SK-N-SH treated with all-trans-retinoic acid at 6 μM for 48 hours (cell line): ENCODE measurements around the gene OLFML2B.

Experiments
- ARNTL ChIP-seq: fragments of 450-650 bp; formaldehyde crosslinking; IDR thresholded peaks from 2 replicates; pipeline ENCODE4 v1.5.0; 2020; ENCODE audit warnings: low read depth, mild to moderate bottlenecking, moderate library complexity, borderline replicate concordance
- ESRRG ChIP-seq: fragments of 250-450 bp; sonication (Bioruptor Pico); IDR thresholded peaks from 2 replicates; pipeline ENCODE4 v1.6.1; 2021; ENCODE audit warnings: mild to moderate bottlenecking
- GLIS3 ChIP-seq: fragments of 250-450 bp; sonication (Bioruptor Pico); IDR thresholded peaks from 2 replicates; pipeline ENCODE4 v1.5.0; 2020; ENCODE audit warnings: mild to moderate bottlenecking, moderate library complexity
- OSR1 ChIP-seq: fragments of 250-450 bp; sonication (Bioruptor Pico); IDR thresholded peaks from 2 replicates; pipeline ENCODE4 v1.8.0; 2022; ENCODE audit warnings: moderate library complexity, mild to moderate bottlenecking, inconsistent platforms
- PPARA ChIP-seq: fragments of 250-450 bp; sonication (Bioruptor Pico); IDR thresholded peaks from 2 replicates; pipeline ENCODE4 v1.5.0; 2020; ENCODE audit warnings: mild to moderate bottlenecking, borderline replicate concordance
- RARB ChIP-seq: fragments of 250-450 bp; sonication (Bioruptor Pico); IDR thresholded peaks from 2 replicates; pipeline ENCODE4 v1.8.0; 2021; ENCODE audit warnings: mild to moderate bottlenecking, moderate library complexity
- SNAI2 ChIP-seq: fragments of 250-450 bp; sonication (Bioruptor Pico); IDR thresholded peaks from 2 replicates; pipeline ENCODE4 v1.5.0; 2020; ENCODE audit warnings: mild to moderate bottlenecking, moderate library complexity
- TOX ChIP-seq: fragments of 250-450 bp; sonication (Bioruptor Pico); IDR thresholded peaks from 2 replicates; pipeline ENCODE4 v1.8.0; 2021; ENCODE audit warnings: mild to moderate bottlenecking, moderate library complexity, borderline replicate concordance
- ZC3H10 ChIP-seq: fragments of 250-450 bp; sonication (Bioruptor Pico); IDR thresholded peaks from 2 replicates; pipeline ENCODE4 v1.5.1; 2021; ENCODE audit warnings: mild to moderate bottlenecking, moderate library complexity
- ZFP3 ChIP-seq: fragments of 250-450 bp; sonication (Bioruptor Pico); IDR thresholded peaks from 2 replicates; pipeline ENCODE4 v1.5.0; 2020; ENCODE audit warnings: mild to moderate bottlenecking, moderate library complexity
- ZFP30 ChIP-seq: fragments of 450-650 bp; formaldehyde crosslinking; IDR thresholded peaks from 2 replicates; pipeline ENCODE4 v1.5.0; 2022; ENCODE audit warnings: mild to moderate bottlenecking, moderate library complexity
- ZNF8 ChIP-seq: fragments of 450-650 bp; formaldehyde crosslinking; IDR thresholded peaks from 2 replicates; pipeline ENCODE4 v1.5.0; 2020; ENCODE audit warnings: mild to moderate bottlenecking, moderate library complexity
- TF ChIP-seq, protein P1 (sequence below): fragments of 250-450 bp; sonication (Bioruptor Pico); IDR thresholded peaks from 2 replicates; pipeline ENCODE4 v1.8.0; 2020; ENCODE audit warnings: mild to moderate bottlenecking, moderate library complexity, borderline replicate concordance
- TF ChIP-seq, protein P2 (sequence below): fragments of 250-450 bp; sonication (Bioruptor Pico); IDR thresholded peaks from 2 replicates; pipeline ENCODE4 v1.5.1; 2021; ENCODE audit warnings: mild to moderate bottlenecking, moderate library complexity

DNA sequence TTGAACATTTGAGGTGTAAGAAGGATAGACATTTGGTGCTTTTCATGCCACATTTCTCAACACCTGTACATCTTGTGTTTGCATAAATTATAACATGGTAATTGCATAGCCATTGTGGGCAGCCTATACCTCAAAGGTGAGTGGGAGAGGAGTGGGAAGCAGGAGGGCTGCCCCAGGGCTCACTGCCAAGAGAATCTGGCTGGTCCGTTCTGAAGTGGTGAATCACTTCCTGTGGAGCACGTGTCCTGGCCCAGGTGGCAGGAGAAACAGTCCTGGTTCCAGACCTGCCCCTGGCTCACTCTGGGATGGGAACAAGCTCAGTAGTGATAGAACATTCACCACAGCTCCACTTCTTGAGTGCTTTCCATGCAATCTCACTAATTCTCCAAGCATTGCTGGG lies 11.6 kb upstream of the OLFML2B start:
- TF ChIP-seq ZNF8 (CRISPR knock-in tag) (no peak), PPARA (CRISPR knock-in tag) (no peak), ZFP3 (CRISPR knock-in tag) (no peak), GLIS3 (CRISPR knock-in tag) (no peak), ZFP30 (CRISPR knock-in tag) (no peak), RARB (no peak), ARNTL (CRISPR knock-in tag) (no peak), OSR1 (CRISPR knock-in tag) (no peak), ZC3H10 (no peak), SNAI2 (CRISPR knock-in tag) (no peak), ESRRG (CRISPR knock-in tag) (no peak), TOX (no peak)
- TF ChIP-seq, protein P1, sequence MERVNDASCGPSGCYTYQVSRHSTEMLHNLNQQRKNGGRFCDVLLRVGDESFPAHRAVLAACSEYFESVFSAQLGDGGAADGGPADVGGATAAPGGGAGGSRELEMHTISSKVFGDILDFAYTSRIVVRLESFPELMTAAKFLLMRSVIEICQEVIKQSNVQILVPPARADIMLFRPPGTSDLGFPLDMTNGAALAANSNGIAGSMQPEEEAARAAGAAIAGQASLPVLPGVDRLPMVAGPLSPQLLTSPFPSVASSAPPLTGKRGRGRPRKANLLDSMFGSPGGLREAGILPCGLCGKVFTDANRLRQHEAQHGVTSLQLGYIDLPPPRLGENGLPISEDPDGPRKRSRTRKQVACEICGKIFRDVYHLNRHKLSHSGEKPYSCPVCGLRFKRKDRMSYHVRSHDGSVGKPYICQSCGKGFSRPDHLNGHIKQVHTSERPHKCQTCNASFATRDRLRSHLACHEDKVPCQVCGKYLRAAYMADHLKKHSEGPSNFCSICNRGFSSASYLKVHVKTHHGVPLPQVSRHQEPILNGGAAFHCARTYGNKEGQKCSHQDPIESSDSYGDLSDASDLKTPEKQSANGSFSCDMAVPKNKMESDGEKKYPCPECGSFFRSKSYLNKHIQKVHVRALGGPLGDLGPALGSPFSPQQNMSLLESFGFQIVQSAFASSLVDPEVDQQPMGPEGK (CRISPR knock-in tag): no peak
- TF ChIP-seq, protein P2, sequence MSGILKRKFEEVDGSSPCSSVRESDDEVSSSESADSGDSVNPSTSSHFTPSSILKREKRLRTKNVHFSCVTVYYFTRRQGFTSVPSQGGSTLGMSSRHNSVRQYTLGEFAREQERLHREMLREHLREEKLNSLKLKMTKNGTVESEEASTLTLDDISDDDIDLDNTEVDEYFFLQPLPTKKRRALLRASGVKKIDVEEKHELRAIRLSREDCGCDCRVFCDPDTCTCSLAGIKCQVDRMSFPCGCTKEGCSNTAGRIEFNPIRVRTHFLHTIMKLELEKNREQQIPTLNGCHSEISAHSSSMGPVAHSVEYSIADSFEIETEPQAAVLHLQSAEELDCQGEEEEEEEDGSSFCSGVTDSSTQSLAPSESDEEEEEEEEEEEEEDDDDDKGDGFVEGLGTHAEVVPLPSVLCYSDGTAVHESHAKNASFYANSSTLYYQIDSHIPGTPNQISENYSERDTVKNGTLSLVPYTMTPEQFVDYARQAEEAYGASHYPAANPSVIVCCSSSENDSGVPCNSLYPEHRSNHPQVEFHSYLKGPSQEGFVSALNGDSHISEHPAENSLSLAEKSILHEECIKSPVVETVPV (CRISPR knock-in tag): no peak
